Sigmoid colon (tissue), 4 donors: ENCODE results near the gene FBXL7.
A peak's percentile ranks its signal among the peaks of the same experiment; 100 is the strongest.

Experiments
- CTCF ChIP-seq, 4 experiments: fragments of 450-650 bp in 3 of 4; fragments of 200-600 bp in 1 of 4; IDR thresholded peaks; one replicate each; pipeline ENCODE4 v1.5.1; 2016 to 2019; ENCODE audit warnings: antibody characterized with exemption in 4 of 4, mild to moderate bottlenecking in 3 of 4, moderate library complexity in 2 of 4
- EP300 ChIP-seq, 4 donors: sonication (generic); formaldehyde crosslinking; IDR thresholded peaks; one replicate each; pipeline ENCODE4 v1.6.1; 2017; ENCODE audit warnings: antibody characterized with exemption in 4 of 4
- POLR2A ChIP-seq, 2 donors: fragments of 450-650 bp; IDR thresholded peaks; one replicate each; pipeline ENCODE4 v1.6.1; 2016; ENCODE audit warnings: antibody characterized with exemption in 2 of 2, mild to moderate bottlenecking in 2 of 2, moderate library complexity in 2 of 2

GRCh38 chr5:15683332-15683731 lies 183.4 kb downstream of the FBXL7 start:
- TF ChIP-seq POLR2A (IDR thresholded peaks at IDR 0.05) (no peak), CTCF (IDR thresholded peaks at IDR 0.05) (peak in 1 of 4 experiments; percentile 7), EP300 (IDR thresholded peaks at IDR 0.05) (no peak)
